ENCODE results near the gene PRPF31.

DNA sequence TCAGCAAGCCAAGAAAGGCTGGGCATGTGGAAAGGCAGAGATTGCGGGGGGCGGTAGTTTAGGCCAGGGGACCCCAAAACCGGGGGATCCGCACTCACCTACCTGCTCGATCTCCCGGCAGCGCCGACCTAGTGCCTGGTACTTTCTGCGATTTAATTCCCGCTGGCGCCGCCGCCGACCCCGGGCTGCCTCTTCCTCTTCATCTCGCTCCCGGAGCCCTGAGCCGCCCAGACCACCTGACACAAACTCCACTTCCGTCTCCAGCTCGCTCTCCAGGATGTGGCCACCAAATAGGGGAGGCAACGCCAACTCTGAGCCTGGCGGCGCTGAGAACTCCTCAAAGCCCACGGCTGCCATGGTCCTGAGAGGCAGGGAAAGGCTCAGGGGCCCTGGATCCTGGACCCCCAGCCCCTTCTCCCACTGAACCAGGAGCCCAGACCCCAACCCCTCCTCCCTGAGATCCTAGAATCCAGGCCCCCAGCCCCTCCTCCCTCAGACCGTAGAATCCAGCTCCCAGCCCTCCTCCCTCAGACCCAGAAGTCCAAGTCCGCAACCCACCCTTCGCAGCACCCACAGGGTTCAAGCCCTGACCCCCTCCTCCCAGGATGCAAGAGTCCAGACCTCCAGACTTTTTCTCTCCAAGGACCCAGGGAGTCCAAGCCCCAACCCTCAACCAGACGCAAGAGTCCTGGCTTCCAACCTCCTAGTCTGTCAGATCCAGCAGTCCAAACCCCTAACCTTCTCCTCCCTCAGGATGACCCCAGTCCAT is 1.0 kb upstream of the PRPF31 start:
- no peak for TF ChIP-seq CTCF (IDR thresholded peaks at IDR 0.05; ENCODE audit: poor library complexity, severe bottlenecking)
- TF ChIP-seq REST (IDR thresholded peaks at IDR 0.05; ENCODE audit: borderline replicate concordance) = no peak
- no peak for TF ChIP-seq POLR2AphosphoS5 (IDR thresholded peaks at IDR 0.05)

Data from neural cell (in vitro differentiated cells).